GM12875 (cell line): Measurements from ENCODE around the gene PAFAH1B2.

ENCODE experiments used
- H3K4me3 ChIP-seq: one replicate; pipeline ENCODE4 v1.5.1; 2011; ENCODE audit warnings: low read depth, low read length, control low read depth
- CTCF ChIP-seq: IDR thresholded peaks from 2 replicates; pipeline ENCODE4 v1.5.1; 2011; ENCODE audit warnings: low read depth, mild to moderate bottlenecking, control low read depth, inconsistent platforms, low read length, moderate library complexity, borderline replicate concordance; ENCODE audit not compliant: insufficient read depth

Gene PAFAH1B2

GRCh38 chr11:117198613-117199012, 54.5 kb downstream of the PAFAH1B2 start:
- TF ChIP-seq CTCF = no peak
- H3K4me3 ChIP-seq = no peak overlapping the region

GRCh38 chr11:117199053-117199915, 55.2 kb downstream of the PAFAH1B2 start, which contains the start of gene TAGLN:
Gene TAGLN, plus strand, starts transcription at chr11:117199370. Its CDS starts 3,644 bp downstream, at chr11:117203014.
- H3K4me3 ChIP-seq = no peak within 1 kb of the TSS
- no peak for TF ChIP-seq CTCF

GRCh38 chr11:117199916-117200812, 56.1 kb downstream of the PAFAH1B2 start:
- TF ChIP-seq CTCF = no peak
- no peak overlapping the region for H3K4me3 ChIP-seq

- no peak for TF ChIP-seq CTCF
- H3K4me3 ChIP-seq = no peak overlapping the region
These were observed 56.9 kb downstream of the PAFAH1B2 start for GRCh38 chr11:117200813-117201657.

- TF ChIP-seq CTCF = no peak
- no peak overlapping the region for H3K4me3 ChIP-seq
These were observed 57.7 kb downstream of the PAFAH1B2 start for GRCh38 chr11:117201658-117202305.

GRCh38 chr11:117202386-117203068, 58.4 kb downstream of the PAFAH1B2 start:
- no peak for TF ChIP-seq CTCF

More at GRCh38 chr11:117202386-117203068, 58.4 kb downstream of the PAFAH1B2 start:
- no peak overlapping the region for H3K4me3 ChIP-seq
